ENCODE results near the gene IFNA5. TPM values are rescaled to one million over a fixed set of nuclear protein-coding genes. Genes with fewer than 3 reads are reported as not detected.

Gene IFNA5
- total and polyA plus RNA-seq, 10 of the 15 experiments (the other 5 are each of a cell fraction or from before 2014, with no cell fraction given), result not detected

GRCh38 chr9:21294904-21295538, 10.1 kb downstream of the IFNA5 start (continued):
- TF ChIP-seq ZBTB40 (IDR thresholded peaks at IDR 0.05; ENCODE audit: borderline replicate concordance), result no peak
- TF ChIP-seq PML (IDR thresholded peaks at IDR 0.05; ENCODE audit: low read length), result no peak
- TF ChIP-seq MYB (IDR thresholded peaks at IDR 0.05; ENCODE audit: borderline replicate concordance, low read depth, low read length), result no peak
- no peak for TF ChIP-seq CBX5 (IDR thresholded peaks at IDR 0.05; ENCODE audit: low read depth)
- TF ChIP-seq GATAD2B (conservative IDR thresholded peaks at IDR 0.05; ENCODE audit: low read depth), result 0 out of 2 replicates have a peak, but pooled peaks have one; percentile 58
- no peak for TF ChIP-seq SMAD1 (IDR thresholded peaks at IDR 0.05; ENCODE audit: low read depth, partially characterized antibody)
- peak; percentile 58; the same call in 1 of the 2 replicates for TF ChIP-seq CBFB (IDR thresholded peaks at IDR 0.05; ENCODE audit: low read depth)
- TF ChIP-seq SPI1 (IDR thresholded peaks at IDR 0.05; ENCODE audit: borderline replicate concordance, insufficient read depth, low read depth, low read length), result peak; percentile 44; the same call in 1 of the 2 replicates
- peak; percentile 57 for TF ChIP-seq MEF2B (IDR thresholded peaks at IDR 0.05; ENCODE audit: partially characterized antibody, poor library complexity, severe bottlenecking)
- TF ChIP-seq ATF7 (IDR thresholded peaks at IDR 0.05; ENCODE audit: low read depth), result peak; percentile 74
- TF ChIP-seq IKZF1 (conservative IDR thresholded peaks at IDR 0.05), result peak; percentile 82
- TF ChIP-seq BCL11A (IDR thresholded peaks at IDR 0.05; ENCODE audit: low read depth, low read length), result peak; percentile 73
- peak; percentile 11; the same call in 1 of the 2 replicates for TF ChIP-seq ZSCAN29 (IDR thresholded peaks at IDR 0.05)
- no peak for TF ChIP-seq CHD4 (IDR thresholded peaks at IDR 0.05)
- TF ChIP-seq MTA2 (IDR thresholded peaks at IDR 0.05; ENCODE audit: low read depth), result peak; percentile 97
- TF ChIP-seq PAX5 (IDR thresholded peaks at IDR 0.05; ENCODE audit: borderline replicate concordance, low read depth, low read length), result no peak
- 0 out of 2 replicates have a peak, but pooled peaks have one; percentile 6 for TF ChIP-seq ZNF592 (IDR thresholded peaks at IDR 0.05)
- peak; percentile 30; the same call in 1 of the 2 replicates for TF ChIP-seq NBN (IDR thresholded peaks at IDR 0.05)
- no peak for TF ChIP-seq NR2C2 (IDR thresholded peaks at IDR 0.05; ENCODE audit: borderline replicate concordance, control insufficient read depth, insufficient read length, low read depth)
- peak; percentile 75; the same call in 1 of the 2 replicates for TF ChIP-seq BMI1 (IDR thresholded peaks at IDR 0.05; ENCODE audit: borderline replicate concordance)
- TF ChIP-seq ZNF217 (IDR thresholded peaks at IDR 0.05), result peak; percentile 74; the same call in 1 of the 2 replicates
- TF ChIP-seq RUNX3 (IDR thresholded peaks at IDR 0.05; ENCODE audit: low read length), result peak; percentile 92

All from GM12878 (cell line).